Measurements from ENCODE around the gene GALNT10. TPM values are rescaled to one million over a fixed set of nuclear protein-coding genes. Genes with fewer than 3 reads are reported as not detected.

The GALNT10 gene
- total and polyA plus RNA-seq, 5 donors: 3.4 to 21.7 (median 15.4) TPM

Small RNA genes lying within 50 kb of the gene (microRNA-seq; reads per million reads assigned to microRNA genes)
- 0.54 to 1.7 reads per million in 2 donors for gene MIR1294

Other genes with a start within 250 kb of the GALNT10 start
- 10 to 100 TPM; 28.9 to 46.3 (median 39.4) TPM for gene FAM114A2, start 151.8 kb upstream of the GALNT10 start, total RNA-seq
- gene FAM114A2, start 151.8 kb upstream of the GALNT10 start, polyA plus RNA-seq: 9.8 TPM
- 10 to 100 TPM; 24.0 to 32.7 (median 30.9) TPM for gene MFAP3, start 151.8 kb upstream of the GALNT10 start, total RNA-seq
- 4.8 TPM for gene MFAP3, start 151.8 kb upstream of the GALNT10 start, polyA plus RNA-seq